ENCODE measurements around the gene CD63. TPM values are rescaled to one million over a fixed set of nuclear protein-coding genes. Genes with fewer than 3 reads are reported as not detected.

The CD63 gene
- total and polyA plus RNA-seq, 2 donors from 2014 or later, result 1,130 to 1,381 TPM

DNA sequence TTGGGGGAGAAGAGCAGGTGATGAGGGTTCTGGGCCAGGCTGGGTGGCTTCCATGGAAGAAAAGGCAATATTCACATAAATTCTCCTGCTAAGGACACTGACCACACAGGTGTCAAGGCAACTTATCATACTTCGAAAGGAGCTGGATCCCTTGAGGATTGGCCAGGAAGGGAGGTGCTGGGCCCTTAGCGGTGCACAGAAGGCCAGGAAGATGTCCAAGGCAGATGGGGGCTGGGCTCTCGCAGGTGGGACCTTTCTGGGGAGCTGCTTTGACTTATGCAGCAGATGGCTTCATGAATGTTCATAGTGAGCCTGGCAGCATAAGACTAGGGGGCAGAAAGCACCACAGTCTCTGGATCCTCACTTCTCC is 3.9 kb downstream of the CD63 start:
- Histone ChIP-seq H3K9ac (ENCODE audit: low read length in 3 of 3) (no peak overlapping the region), H3K4me1 (ENCODE audit: control insufficient read depth in 2 of 3, insufficient read depth in 2 of 3, low read depth in 1 of 3, low read length in 3 of 3) (peaks cover 0 to 35% (median 30%) of the 10 kb centered on the region in 3 donors), H3K36me3 (ENCODE audit: control insufficient read depth in 2 of 3, insufficient read depth in 3 of 3, low read length in 3 of 3) (peaks cover 6 to 33% (median 11%) of the 10 kb centered on the region in 3 donors), H3K27ac (ENCODE audit: low read depth in 2 of 2, low read length in 2 of 2) (no peak overlapping the region), H3K4me3 (ENCODE audit: low read length in 3 of 3) (no peak overlapping the region), H3K27me3 (ENCODE audit: control insufficient read depth, insufficient read depth, low read length) (no peaks in the 10 kb centered on the region), H3K9me3 (ENCODE audit: control insufficient read depth in 2 of 3, insufficient read depth in 1 of 3, low read length in 3 of 3) (no peaks in the 10 kb centered on the region)
- no peak for TF ChIP-seq CTCF (IDR thresholded peaks at IDR 0.05; ENCODE audit: borderline replicate concordance, extremely low read depth, insufficient read depth)
- intact Hi-C loops (cut with DNase I), result no loop called here
- DNase-seq (peak in 1 of 5 donors; percentile 31), FAIRE-seq (no peak)

DNA sequence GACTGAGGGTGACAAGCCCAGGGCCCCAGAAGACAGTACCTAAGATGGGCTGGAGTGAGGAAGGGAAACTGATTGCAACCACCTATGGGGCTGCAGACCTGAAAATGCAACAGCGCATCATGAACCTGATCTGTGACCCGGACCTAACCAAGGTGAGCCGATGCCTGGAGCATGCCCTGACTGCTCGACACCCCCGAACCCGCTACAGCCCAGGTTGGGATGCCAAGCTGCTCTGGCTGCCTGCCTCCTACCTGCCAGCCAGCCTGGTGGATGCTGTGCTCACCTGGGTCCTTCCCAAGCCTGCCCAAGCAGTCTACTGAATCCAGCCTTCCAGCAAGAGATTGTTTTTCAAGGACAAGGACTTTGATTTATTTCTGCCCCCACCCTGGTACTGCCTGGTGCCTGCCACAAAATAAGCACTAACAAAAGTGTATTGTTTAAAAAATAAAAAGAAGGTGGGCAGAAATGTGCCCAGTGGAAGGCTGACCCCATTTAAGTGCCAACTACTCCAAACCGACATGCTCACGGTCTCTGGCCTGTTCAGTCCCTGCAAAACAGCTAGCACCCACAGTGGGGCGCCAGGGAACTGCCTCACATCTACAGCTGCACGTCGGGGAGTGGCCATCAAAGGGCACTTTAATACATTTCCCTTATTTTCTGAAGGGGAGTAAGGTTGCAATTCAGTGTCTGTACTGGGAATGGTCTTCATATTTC is 4.4 kb downstream of the CD63 start:
- Histone ChIP-seq H3K9me3 (ENCODE audit: control insufficient read depth in 2 of 3, insufficient read depth in 1 of 3, low read length in 3 of 3) (no peaks in the 10 kb centered on the region), H3K9ac (ENCODE audit: low read length in 3 of 3) (no peak overlapping the region), H3K4me1 (ENCODE audit: control insufficient read depth in 2 of 3, insufficient read depth in 2 of 3, low read depth in 1 of 3, low read length in 3 of 3) (peaks cover 0 to 37% (median 31%) of the 10 kb centered on the region in 3 donors), H3K36me3 (ENCODE audit: control insufficient read depth in 2 of 3, insufficient read depth in 3 of 3, low read length in 3 of 3) (peaks cover 6 to 33% (median 13%) of the 10 kb centered on the region in 3 donors), H3K4me3 (ENCODE audit: low read length in 3 of 3) (no peak overlapping the region), H3K27ac (ENCODE audit: low read depth in 2 of 2, low read length in 2 of 2) (peak overlapping the region in 1 of 2 donors; percentile 2), H3K27me3 (ENCODE audit: control insufficient read depth, insufficient read depth, low read length) (no peaks in the 10 kb centered on the region)
- peak; percentile 63 to 86 (median 69) for DNase-seq
- intact Hi-C loops (cut with DNase I), result no loop called here
- FAIRE-seq, result no peak
- TF ChIP-seq CTCF (IDR thresholded peaks at IDR 0.05; ENCODE audit: borderline replicate concordance, extremely low read depth, insufficient read depth), result peak; percentile 51

GRCh38 chr12:55723516-55724225 is 5.1 kb downstream of the CD63 start:
- no peak for TF ChIP-seq CTCF (IDR thresholded peaks at IDR 0.05; ENCODE audit: borderline replicate concordance, extremely low read depth, insufficient read depth)
- Histone ChIP-seq H3K27ac (ENCODE audit: low read depth in 2 of 2, low read length in 2 of 2) (peak overlapping the region in 1 of 2 donors; percentile 2), H3K4me3 (ENCODE audit: low read length in 3 of 3) (no peak overlapping the region), H3K9ac (ENCODE audit: low read length in 3 of 3) (no peak overlapping the region), H3K27me3 (ENCODE audit: control insufficient read depth, insufficient read depth, low read length) (no peaks in the 10 kb centered on the region), H3K4me1 (ENCODE audit: control insufficient read depth in 2 of 3, insufficient read depth in 2 of 3, low read depth in 1 of 3, low read length in 3 of 3) (peaks cover 0 to 38% (median 37%) of the 10 kb centered on the region in 3 donors), H3K36me3 (ENCODE audit: control insufficient read depth in 2 of 3, insufficient read depth in 3 of 3, low read length in 3 of 3) (peaks cover 6 to 33% (median 13%) of the 10 kb centered on the region in 3 donors), H3K9me3 (ENCODE audit: control insufficient read depth in 2 of 3, insufficient read depth in 1 of 3, low read length in 3 of 3) (no peaks in the 10 kb centered on the region)
- FAIRE-seq (no peak), DNase-seq (peak in 1 of 5 donors; percentile 45)
- intact Hi-C loops (cut with DNase I), result no loop called here

All from kidney (tissue), 14 donors.